IMR-90 (cell line): ENCODE results near the gene TGM2.

ENCODE experiments used
- BHLHE40 ChIP-seq: fragments of 150-350 bp; IDR thresholded peaks from 2 replicates; pipeline ENCODE4 v1.6.1; 2016; ENCODE audit warnings: mild to moderate bottlenecking, low read depth, low read length
- CHD1 ChIP-seq: IDR thresholded peaks from 2 replicates; pipeline ENCODE4 v1.6.1; 2012; ENCODE audit warnings: low read depth, low read length, improper control_type of control experiment
- CTCF ChIP-seq: conservative IDR thresholded peaks from 2 replicates; pipeline ENCODE4 v1.5.1; 2012; ENCODE audit warnings: mild to moderate bottlenecking, low read depth, low read length, improper control_type of control experiment
- MAFK ChIP-seq: IDR thresholded peaks from 2 replicates; pipeline ENCODE4 v1.6.1; 2012; ENCODE audit warnings: low read depth, low read length, improper control_type of control experiment
- MAZ ChIP-seq: IDR thresholded peaks from 2 replicates; pipeline ENCODE4 v1.6.1; 2012; ENCODE audit warnings: low read depth, mild to moderate bottlenecking, low read length, improper control_type of control experiment, moderate library complexity, borderline replicate concordance
- POLR2A ChIP-seq: IDR thresholded peaks from 2 replicates; pipeline ENCODE4 v1.6.1; 2012; ENCODE audit warnings: mild to moderate bottlenecking, low read depth, low read length
- RAD21 ChIP-seq: IDR thresholded peaks from 2 replicates; pipeline ENCODE4 v1.6.1; 2012; ENCODE audit warnings: low read length, improper control_type of control experiment
- RFX5 ChIP-seq: IDR thresholded peaks from 2 replicates; pipeline ENCODE4 v1.8.0; 2012; ENCODE audit warnings: low read depth, mild to moderate bottlenecking, low read length, moderate library complexity

GRCh38 chr20:38098952-38099351 lies 66.1 kb downstream of the TGM2 start:
- TF ChIP-seq CTCF (no peak), POLR2A (no peak), BHLHE40 (no peak), MAZ (no peak), RFX5 (no peak), CHD1 (no peak), RAD21 (no peak), MAFK (no peak)
